GM23338 (cell line): ENCODE results near the gene RNF135. TPM values are rescaled to one million over a fixed set of nuclear protein-coding genes. Genes with fewer than 3 reads are reported as not detected.

Experiments used
- ATAC-seq: fragments of 200-7000 bp; cut with Tn5 transposase; 3 replicates; pipeline ENCODE4 v1.9.1; 2020
- DNase-seq: peaks from one replicate; pipeline ENCODE4 v3.0.0-alpha.2; 2015; ENCODE audit warnings: low spot score
- H2AFZ ChIP-seq: fragments of 200-600 bp; sonication (generic); 2 replicates; pipeline ENCODE4 v1.8.0; 2016; ENCODE audit warnings: antibody characterized with exemption, mild to moderate bottlenecking, moderate library complexity
- H3F3A ChIP-seq: fragments of 200-600 bp; sonication (generic); replicated peaks from 2 replicates; pipeline ENCODE4 v1.8.0; 2017; ENCODE audit warnings: antibody characterized with exemption, mixed run types, low read depth
- H3K27ac ChIP-seq: fragments of 200-600 bp; sonication (generic); 2 replicates; pipeline ENCODE4 v1.6.1; 2016; ENCODE audit warnings: low read depth
- H3K27me3 ChIP-seq: fragments of 200-600 bp; sonication (generic); 2 replicates; pipeline ENCODE4 v1.8.0; 2016; ENCODE audit warnings: mild to moderate bottlenecking, mixed run types, moderate library complexity; ENCODE audit not compliant: insufficient read depth
- H3K36me3 ChIP-seq: fragments of 200-600 bp; sonication (generic); 2 replicates; pipeline ENCODE4 v1.8.0; 2016; ENCODE audit warnings: mild to moderate bottlenecking; ENCODE audit not compliant: insufficient read depth
- H3K4me1 ChIP-seq: fragments of 200-600 bp; sonication (generic); 2 replicates; pipeline ENCODE4 v1.8.0; 2016; ENCODE audit warnings: mild to moderate bottlenecking, moderate library complexity; ENCODE audit not compliant: insufficient read depth
- H3K4me2 ChIP-seq: fragments of 200-600 bp; sonication (generic); 2 replicates; pipeline ENCODE4 v1.7.1; 2017; ENCODE audit warnings: mixed run types
- H3K4me3 ChIP-seq: fragments of 200-600 bp; sonication (generic); 2 replicates; pipeline ENCODE4 v1.6.1; 2016; ENCODE audit warnings: mixed run types
- H3K79me2 ChIP-seq: fragments of 200-600 bp; sonication (generic); replicated peaks from 2 replicates; pipeline ENCODE4 v1.8.0; 2017; ENCODE audit warnings: mild to moderate bottlenecking; ENCODE audit not compliant: insufficient read depth
- H3K9me2 ChIP-seq: fragments of 200-600 bp; sonication (generic); 2 replicates; pipeline ENCODE4 v1.8.0; 2017; ENCODE audit not compliant: insufficient read depth
- H4K20me1 ChIP-seq: fragments of 200-600 bp; sonication (generic); replicated peaks from 2 replicates; pipeline ENCODE4 v1.8.0; 2017; ENCODE audit warnings: mild to moderate bottlenecking; ENCODE audit not compliant: insufficient read depth
- H3K27ac Mint-ChIP-seq: 2 replicates; pipeline ENCODE4 v1.8.0; 2020; ENCODE audit warnings: inconsistent platforms, mild to moderate bottlenecking, moderate library complexity, mixed read lengths
- H3K27me3 Mint-ChIP-seq: 3 replicates; pipeline ENCODE4 v1.8.0; 2022; ENCODE audit warnings: low read depth, mild to moderate bottlenecking, moderate library complexity, mixed read lengths, inconsistent platforms; ENCODE audit not compliant: insufficient read depth, poor library complexity
- H3K36me3 Mint-ChIP-seq: 3 replicates; pipeline ENCODE4 v1.8.0; 2021; ENCODE audit warnings: low read depth, mild to moderate bottlenecking, inconsistent platforms, moderate library complexity, mixed read lengths
- H3K4me1 Mint-ChIP-seq: 3 replicates; pipeline ENCODE4 v1.8.0; 2020; ENCODE audit warnings: mild to moderate bottlenecking, inconsistent platforms, mixed read lengths
- H3K4me3 Mint-ChIP-seq: 3 replicates; pipeline ENCODE4 v1.8.0; 2021; ENCODE audit warnings: moderate library complexity, mild to moderate bottlenecking, inconsistent platforms, mixed read lengths
- H3K9me3 Mint-ChIP-seq: 3 replicates; pipeline ENCODE4 v1.8.0; 2020; ENCODE audit warnings: moderate library complexity, mild to moderate bottlenecking, inconsistent platforms, mixed read lengths
- CTCF ChIP-seq, 2 experiments: fragments of 200-600 bp in 1 of 2; sonication (generic) in 1 of 2; conservative IDR thresholded peaks; 2 replicates each; pipeline versions ENCODE4 v1.5.1 to v1.6.1; 2016 to 2017; ENCODE audit warnings: antibody characterized with exemption in 2 of 2, low read depth in 2 of 2, mild to moderate bottlenecking in 2 of 2, moderate library complexity in 1 of 2
- EZH2 ChIP-seq: fragments of 200-600 bp; sonication (generic); IDR thresholded peaks from one replicate; pipeline ENCODE4 v1.8.0; 2017; ENCODE audit warnings: antibody characterized with exemption, mild to moderate bottlenecking, low read depth; ENCODE audit not compliant: unreplicated experiment
- JUNB ChIP-seq: IDR thresholded peaks from one replicate; pipeline ENCODE4 v1.6.1; 2016; ENCODE audit warnings: antibody characterized with exemption; ENCODE audit not compliant: unreplicated experiment
- POLR2AphosphoS5 ChIP-seq: IDR thresholded peaks from 2 replicates; pipeline ENCODE4 v1.6.1; 2016; ENCODE audit warnings: antibody characterized with exemption, low read depth
- ZNF462 ChIP-seq: fragments of 250-450 bp; sonication (Bioruptor Pico); IDR thresholded peaks from 2 replicates; pipeline ENCODE4 v1.5.0; 2020; ENCODE audit warnings: mild to moderate bottlenecking, moderate library complexity
- long read RNA-seq: library from polyadenylated mRNA; unstranded; transcript quantifications from one replicate; pipeline ENCODE4 v2.0.0, GENCODE V29; 2020; ENCODE audit not compliant: unreplicated experiment
- polyA plus RNA-seq: library from polyadenylated mRNA; unstranded; fragments of >200 nt; fragmentation: Nextera tagmentation; extraction: Ambion mirVana; gene quantifications from 2 replicates; pipeline ENCODE4 v1.2.1, GENCODE V29; 2016
- total RNA-seq: library from RNA; depleted of rRNA; stranded (reverse); fragments of >200 nt; shearing (Covaris generic); gene quantifications from 2 replicates; pipeline ENCODE4 v1.2.3, GENCODE V29; 2014; rRNA removed

Gene RNF135
- total RNA-seq (3.7 and 9.4 TPM in 2 replicates), polyA plus RNA-seq (6.8 and 9.8 TPM in 2 replicates)
- long read RNA-seq, partial matches to known transcripts: 0 of 11 reads
- long read RNA-seq, other reads (novel, unspliced or antisense): 4 of 11 reads

- peaks cover 15% of the 10 kb centered on the region for H3K9me3 Mint-ChIP-seq
- H3K27ac Mint-ChIP-seq: peak within 1 kb of the TSS; percentile 92
- peaks cover 7% of the 10 kb centered on the region; the same call in 2 of the 3 replicates for H3K4me1 Mint-ChIP-seq
- TF ChIP-seq EZH2: no peak
- no peak; a peak in 1 of 4 replicates for TF ChIP-seq CTCF (conservative IDR thresholded peaks at IDR 0.05; ENCODE audit: low read depth in 2 of 2)
- peak; percentile 68; the same call in 1 of the 2 replicates for TF ChIP-seq POLR2AphosphoS5
- peaks cover 7% of the 10 kb centered on the region; the same call in 1 of the 2 replicates for H3K9me2 ChIP-seq
- H2AFZ ChIP-seq: peak within 1 kb of the TSS; percentile 90
- peak within 1 kb of the TSS; percentile 80 for H3K4me2 ChIP-seq
- H3K36me3 Mint-ChIP-seq: peaks cover 29% of the 10 kb centered on the region
- peaks cover 14% of the 10 kb centered on the region for H3K79me2 ChIP-seq
- 0 out of 2 replicates have a peak, but pooled peaks cover 4% of the 10 kb centered on the region for H3K36me3 ChIP-seq
- peak within 1 kb of the TSS; percentile 60 for H3K4me3 ChIP-seq
- peaks cover 3% of the 10 kb centered on the region; the same call in 1 of the 2 replicates for H3K4me1 ChIP-seq
- H3K27me3 Mint-ChIP-seq: peaks cover 8% of the 10 kb centered on the region
- peaks cover 12% of the 10 kb centered on the region; the same call in 1 of the 2 replicates for H3F3A ChIP-seq
- ATAC-seq: peak; percentile 91
- no peaks in the 10 kb centered on the region for H3K27me3 ChIP-seq
- H4K20me1 ChIP-seq: peaks cover 4% of the 10 kb centered on the region; the same call in 1 of the 2 replicates
- H3K27ac ChIP-seq: peak within 1 kb of the TSS; percentile 84
- H3K4me3 Mint-ChIP-seq: peak within 1 kb of the TSS; percentile 87
- DNase-seq: peak; percentile 91
These were observed at the start of gene RNF135 for GRCh38 chr17:30970831-30971567. RNF135 (plus strand) TSS chr17:30971039; CDS start chr17:30971074, 35 bp downstream.

- ATAC-seq: peak; percentile 86
- H3K9me2 ChIP-seq: 0 out of 2 replicates have a peak, but pooled peaks cover 2% of the 10 kb centered on the region
- Mint-ChIP-seq H3K36me3 (no peaks in the 10 kb centered on the region), H3K4me1 (peaks cover 18% of the 10 kb centered on the region), H3K4me3 (peak within 1 kb of the TSS; percentile 73), H3K9me3 (no peaks in the 10 kb centered on the region; the same call in 2 of the 3 replicates), H3K27me3 (peaks cover 47% of the 10 kb centered on the region), H3K27ac (no peak within 1 kb of the TSS)
- no peak within 1 kb of the TSS for H3K27ac ChIP-seq
- TF ChIP-seq JUNB: no peak
- TF ChIP-seq ZNF462 (CRISPR knock-in tag): no peak
- peak; percentile 52 for TF ChIP-seq EZH2
- H4K20me1 ChIP-seq: no peaks in the 10 kb centered on the region
- no peaks in the 10 kb centered on the region for H3K36me3 ChIP-seq
- DNase-seq: peak; percentile 75
- H3K27me3 ChIP-seq: peaks cover 46% of the 10 kb centered on the region
- no peaks in the 10 kb centered on the region; the same call in 1 of the 2 replicates for H3F3A ChIP-seq
- peaks cover 10% of the 10 kb centered on the region; the same call in 1 of the 2 replicates for H3K4me1 ChIP-seq
- H2AFZ ChIP-seq: peak within 1 kb of the TSS; percentile 98
- peak within 1 kb of the TSS; percentile 75 for H3K4me3 ChIP-seq
- H3K4me2 ChIP-seq: peak within 1 kb of the TSS; percentile 93
- no peaks in the 10 kb centered on the region for H3K79me2 ChIP-seq
These were observed 49.2 kb upstream of the RNF135 start, which contains the start of gene ADAP2 for GRCh38 chr17:30921544-30922196. ADAP2 (plus strand) TSS chr17:30921945; CDS start chr17:30922015, 70 bp downstream.
